A673 (cell line): Measurements from ENCODE around the gene SNRPD2. TPM values are rescaled to one million over a fixed set of nuclear protein-coding genes. Genes with fewer than 3 reads are reported as not detected.

Experiments
- Bru-seq: library from RNA; stranded (reverse); fragments of 400-500 nt; gene quantifications from one replicate; lab custom pipeline; 2021; lab: Mats Ljungman, UMichigan
- BruChase-seq, 2 experiments: library from RNA; stranded (reverse); fragments of 400-500 nt; gene quantifications; one replicate each; lab custom pipeline; 2021; lab: Mats Ljungman, UMichigan
- BruUV-seq: library from RNA; stranded (reverse); fragments of 400-500 nt; replicated peaks from 2 replicates; lab custom pipeline; 2021; lab: Mats Ljungman, UMichigan
- CTCF ChIA-PET: fragments of 300-600 bp; sonication (Branson Sonifier 250); formaldehyde crosslinking; loops from one replicate; lab custom pipeline; 2022; ENCODE audit warnings: antibody characterized with exemption; lab: Charles Lee
- POLR2A ChIA-PET: fragments of 300-600 bp; sonication (Branson Sonifier 250); formaldehyde crosslinking; loops from one replicate; lab custom pipeline; 2022; ENCODE audit warnings: antibody characterized with exemption; ENCODE audit not compliant: low non-redundant PET; lab: Charles Lee
- DNase-seq: peaks from one replicate; pipeline ENCODE4 v3.0.0-alpha.2; 2015; ENCODE audit warnings: low spot score
- H3K27ac ChIP-seq: fragments of 200-600 bp; sonication (generic); 2 replicates; pipeline ENCODE4 v1.5.1; 2016; ENCODE audit warnings: mixed run types, low read depth, mild to moderate bottlenecking, mixed read lengths, antibody characterized with exemption, low read length; ENCODE audit not compliant: poor library complexity, severe bottlenecking
- H3K27me3 ChIP-seq: fragments of 200-600 bp; sonication (generic); replicated peaks from 2 replicates; pipeline ENCODE4 v1.6.1; 2017; ENCODE audit warnings: mixed run types, low read depth, mild to moderate bottlenecking, mixed read lengths, antibody characterized with exemption, low read length; ENCODE audit not compliant: insufficient read depth, poor library complexity
- H3K36me3 ChIP-seq: fragments of 200-600 bp; sonication (generic); 2 replicates; pipeline ENCODE4 v1.6.1; 2016; ENCODE audit warnings: mixed run types, mild to moderate bottlenecking, mixed read lengths, antibody characterized with exemption, low read length; ENCODE audit not compliant: insufficient read depth, poor library complexity, severe bottlenecking
- H3K4me1 ChIP-seq: fragments of 200-600 bp; sonication (generic); 2 replicates; pipeline ENCODE4 v1.6.1; 2017; ENCODE audit warnings: mixed run types, mild to moderate bottlenecking, mixed read lengths, antibody characterized with exemption, low read length; ENCODE audit not compliant: insufficient read depth, poor library complexity, severe bottlenecking
- H3K4me3 ChIP-seq: fragments of 200-600 bp; sonication (generic); 2 replicates; pipeline ENCODE4 v1.5.1; 2016; ENCODE audit warnings: low read depth, mixed run types, mild to moderate bottlenecking, mixed read lengths, low read length; ENCODE audit not compliant: poor library complexity, severe bottlenecking
- H3K9me3 ChIP-seq: fragments of 200-600 bp; sonication (generic); 2 replicates; pipeline ENCODE4 v1.6.1; 2016; ENCODE audit warnings: mixed run types, low read depth, mild to moderate bottlenecking, mixed read lengths, antibody characterized with exemption, low read length; ENCODE audit not compliant: poor library complexity, severe bottlenecking
- CTCF ChIP-seq: fragments of 300-800, 200-600 bp; sonication (generic); conservative IDR thresholded peaks from 2 replicates; pipeline ENCODE4 v1.5.1; 2017; ENCODE audit warnings: low read depth, mild to moderate bottlenecking, antibody characterized with exemption, low read length, moderate library complexity, mixed read lengths
- EZH2 ChIP-seq: fragments of 200-600 bp; sonication (generic); IDR thresholded peaks from 2 replicates; pipeline ENCODE4 v1.6.1; 2017; ENCODE audit warnings: borderline replicate concordance, low read depth, mild to moderate bottlenecking, mixed read lengths, antibody characterized with exemption, low read length; ENCODE audit not compliant: poor library complexity, severe bottlenecking
- intact Hi-C: fragments of 100-400 bp; cut with micrococcal nuclease; formaldehyde crosslinking; loops from one replicate; pipeline ENCODE4 v1.10.0; 2022; ENCODE audit not compliant: unreplicated experiment
- long read RNA-seq: library from polyadenylated mRNA; stranded (forward); transcript quantifications from one replicate; pipeline ENCODE4 v2.0.0, GENCODE V29; 2022
- total RNA-seq: library from RNA; stranded (reverse); gene quantifications from 2 replicates; pipeline ENCODE4 v1.2.3, GENCODE V29; 2021

SNRPD2 gene
- total RNA-seq (590 and 597 TPM in 2 replicates), Bru-seq, nascent RNA (percentile 96 among the genes with signal in this experiment), BruChase-seq, experiment 1, labeled RNA remaining after a 2-hour chase (percentile 90 among the genes with signal in this experiment), BruChase-seq, experiment 2, labeled RNA remaining after a 6-hour chase (percentile 96 among the genes with signal in this experiment)
- long read RNA-seq, transcript SNRPD2-202 (4 exons, 615 nt) = minor isoform, 7 of 420 reads
- long read RNA-seq, transcript SNRPD2-201 (3 exons, 901 nt) = major isoform, 403 of 420 reads
- long read RNA-seq, partial matches to known transcripts = 4 of 420 reads
- long read RNA-seq, other reads (novel, unspliced or antisense) = 5 of 420 reads

- ChIA-PET CTCF (interaction anchor here (0.5 to 1.9 kb wide), 6 partner anchors 14 to 211 kb away, joined by 3 to 14 read pairs (median 5); no protein-coding TSS in a partner anchor), POLR2A (interaction anchor here (0.6 to 1.0 kb wide), 2 partner anchors 78 to 129 kb away, joined by 3 to 12 read pairs; partner anchors contain the start of gene SIX5)
- Histone ChIP-seq H3K4me3 (peak within 1 kb of the TSS; percentile 63), H3K27me3 (no peaks in the 10 kb centered on the region), H3K4me1 (peaks cover 9% of the 10 kb centered on the region), H3K27ac (peak within 1 kb of the TSS; percentile 88), H3K36me3 (peaks cover 26% of the 10 kb centered on the region), H3K9me3 (no peaks in the 10 kb centered on the region)
- DNase-seq = peak; percentile 95
- TSS peak; percentile 92 for BruUV-seq
- intact Hi-C loops = loop anchor here (5.0 to 10.0 kb wide), 3 partner anchors 83 to 264 kb away; partner anchors contain the start of gene GPR4
- TF ChIP-seq CTCF (no peak), EZH2 (no peak)
Observed at GRCh38 chr19:45691516-45692186, at the start of gene SNRPD2. SNRPD2 (minus strand) TSS chr19:45691953; CDS start chr19:45691888, 65 bp downstream.

- Histone ChIP-seq H3K4me3 (no peak overlapping the region), H3K27me3 (no peaks in the 10 kb centered on the region), H3K9me3 (no peaks in the 10 kb centered on the region), H3K4me1 (no peaks in the 10 kb centered on the region), H3K27ac (no peak overlapping the region), H3K36me3 (no peaks in the 10 kb centered on the region)
- DNase-seq = no peak
- no TSS peak for BruUV-seq
- CTCF ChIA-PET = no interaction called here
- intact Hi-C loops = no loop called here
- no peak for TF ChIP-seq CTCF
- POLR2A ChIA-PET = no interaction called here
Observed at GRCh38 chr19:45739498-45740439, 48.0 kb upstream of the SNRPD2 start.
